GM12874 (cell line): ENCODE results near the gene ENKD1.

Source experiments
- TF ChIP-seq, protein P1 (sequence below): IDR thresholded peaks from 2 replicates; pipeline ENCODE4 v1.5.1; 2011; ENCODE audit warnings: low read depth, mild to moderate bottlenecking, control low read depth, low read length, moderate library complexity; ENCODE audit not compliant: insufficient read depth

The ENKD1 gene

DNA sequence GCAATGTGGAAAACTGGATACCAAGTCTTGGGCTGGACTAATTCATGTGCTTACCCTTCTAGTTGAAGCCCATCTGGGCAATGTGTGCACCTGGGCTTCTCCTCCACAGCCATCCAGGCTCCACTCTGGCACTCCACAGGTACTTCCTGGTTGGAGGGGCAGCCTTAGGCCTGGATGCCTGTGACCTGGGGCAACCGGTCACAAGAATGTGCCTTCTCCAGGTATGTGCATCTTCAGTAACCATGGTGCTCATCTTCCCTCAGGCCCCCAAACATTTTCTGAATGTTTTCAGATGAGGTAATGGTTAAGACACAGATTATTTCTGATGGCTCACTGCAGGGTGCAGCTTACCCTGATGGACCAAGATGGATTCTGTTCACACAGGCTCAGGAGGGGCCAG, 11.2 kb upstream of the ENKD1 start:
- TF ChIP-seq, protein P1, sequence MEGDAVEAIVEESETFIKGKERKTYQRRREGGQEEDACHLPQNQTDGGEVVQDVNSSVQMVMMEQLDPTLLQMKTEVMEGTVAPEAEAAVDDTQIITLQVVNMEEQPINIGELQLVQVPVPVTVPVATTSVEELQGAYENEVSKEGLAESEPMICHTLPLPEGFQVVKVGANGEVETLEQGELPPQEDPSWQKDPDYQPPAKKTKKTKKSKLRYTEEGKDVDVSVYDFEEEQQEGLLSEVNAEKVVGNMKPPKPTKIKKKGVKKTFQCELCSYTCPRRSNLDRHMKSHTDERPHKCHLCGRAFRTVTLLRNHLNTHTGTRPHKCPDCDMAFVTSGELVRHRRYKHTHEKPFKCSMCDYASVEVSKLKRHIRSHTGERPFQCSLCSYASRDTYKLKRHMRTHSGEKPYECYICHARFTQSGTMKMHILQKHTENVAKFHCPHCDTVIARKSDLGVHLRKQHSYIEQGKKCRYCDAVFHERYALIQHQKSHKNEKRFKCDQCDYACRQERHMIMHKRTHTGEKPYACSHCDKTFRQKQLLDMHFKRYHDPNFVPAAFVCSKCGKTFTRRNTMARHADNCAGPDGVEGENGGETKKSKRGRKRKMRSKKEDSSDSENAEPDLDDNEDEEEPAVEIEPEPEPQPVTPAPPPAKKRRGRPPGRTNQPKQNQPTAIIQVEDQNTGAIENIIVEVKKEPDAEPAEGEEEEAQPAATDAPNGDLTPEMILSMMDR, result no peak

DNA sequence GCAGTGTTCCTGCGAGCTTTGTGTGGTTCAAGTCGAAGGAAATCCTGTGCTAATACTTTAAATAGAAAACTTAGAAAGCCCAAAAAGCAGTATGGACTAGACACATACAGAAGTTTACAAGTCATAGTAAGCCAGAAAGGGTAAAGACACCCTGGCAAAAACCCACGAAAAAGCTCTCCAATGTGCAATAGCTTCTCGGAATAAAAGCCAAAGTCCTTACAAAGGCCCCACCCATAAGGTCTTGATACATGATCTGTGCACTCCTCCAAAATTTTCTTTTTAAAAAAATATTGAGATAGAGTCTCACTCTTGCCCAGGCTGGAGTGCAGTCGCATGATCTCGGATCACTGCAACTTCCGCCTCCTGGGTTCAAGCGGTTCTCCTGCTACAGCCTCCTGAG, 10.4 kb upstream of the ENKD1 start:
- TF ChIP-seq, protein P1, result no peak

DNA sequence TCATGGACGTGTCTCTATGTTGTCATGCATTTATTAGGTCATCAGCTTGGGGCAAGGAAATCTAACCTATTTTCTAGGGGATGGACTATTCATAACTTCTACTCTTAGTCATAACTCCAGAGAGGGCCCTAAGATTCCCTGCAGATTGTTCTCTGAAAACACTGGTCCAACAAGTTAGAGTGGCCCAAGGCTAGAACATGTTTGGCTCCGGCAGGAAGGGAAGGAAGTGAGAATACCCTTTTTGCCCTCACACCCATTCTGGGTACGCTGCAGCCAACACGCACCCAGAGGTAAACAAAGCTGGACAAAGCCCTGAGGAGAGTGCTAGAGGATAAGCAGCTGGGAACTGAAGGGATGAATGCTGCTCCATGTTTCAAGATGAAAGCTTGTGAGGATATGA, 10.0 kb upstream of the ENKD1 start:
- TF ChIP-seq, protein P1, result no peak

DNA sequence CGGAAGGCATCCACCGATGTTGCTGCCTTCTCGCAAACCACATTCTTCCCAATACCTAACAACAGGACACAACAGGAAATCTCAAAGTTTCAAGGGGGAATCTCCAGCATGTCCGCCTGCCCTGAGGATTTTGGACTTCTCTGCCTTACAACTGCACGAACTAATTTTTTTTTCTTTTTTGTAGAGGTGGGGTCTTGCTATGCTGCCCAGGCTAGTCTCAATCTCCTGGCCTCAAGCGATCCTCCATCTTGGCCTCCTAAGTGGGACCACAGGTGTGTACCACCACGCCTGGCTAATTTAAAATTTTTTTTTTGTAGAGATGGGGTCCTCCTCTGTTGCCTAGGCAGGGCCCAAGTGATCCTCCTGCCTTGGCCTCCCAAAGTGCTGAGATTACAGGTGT, 9.4 kb upstream of the ENKD1 start:
- TF ChIP-seq, protein P1, result no peak

DNA sequence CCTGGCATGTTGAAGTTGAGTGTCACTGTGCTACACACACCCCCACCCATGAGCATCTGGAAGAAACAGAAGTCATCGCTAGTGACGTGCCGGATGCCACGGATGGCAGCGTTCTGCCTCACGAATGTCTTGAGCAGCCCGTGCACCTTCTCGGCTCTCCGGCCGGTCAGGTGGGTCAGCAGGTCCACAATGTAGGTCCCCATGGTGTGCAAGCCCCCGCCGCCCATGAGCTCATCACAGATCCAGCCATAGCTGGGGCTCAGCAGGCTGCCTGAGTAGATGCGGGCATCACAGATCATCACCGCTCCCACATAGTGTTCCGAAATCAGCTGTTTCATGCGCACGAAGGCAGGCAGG, 9.0 kb upstream of the ENKD1 start:
- TF ChIP-seq, protein P1, result no peak

DNA sequence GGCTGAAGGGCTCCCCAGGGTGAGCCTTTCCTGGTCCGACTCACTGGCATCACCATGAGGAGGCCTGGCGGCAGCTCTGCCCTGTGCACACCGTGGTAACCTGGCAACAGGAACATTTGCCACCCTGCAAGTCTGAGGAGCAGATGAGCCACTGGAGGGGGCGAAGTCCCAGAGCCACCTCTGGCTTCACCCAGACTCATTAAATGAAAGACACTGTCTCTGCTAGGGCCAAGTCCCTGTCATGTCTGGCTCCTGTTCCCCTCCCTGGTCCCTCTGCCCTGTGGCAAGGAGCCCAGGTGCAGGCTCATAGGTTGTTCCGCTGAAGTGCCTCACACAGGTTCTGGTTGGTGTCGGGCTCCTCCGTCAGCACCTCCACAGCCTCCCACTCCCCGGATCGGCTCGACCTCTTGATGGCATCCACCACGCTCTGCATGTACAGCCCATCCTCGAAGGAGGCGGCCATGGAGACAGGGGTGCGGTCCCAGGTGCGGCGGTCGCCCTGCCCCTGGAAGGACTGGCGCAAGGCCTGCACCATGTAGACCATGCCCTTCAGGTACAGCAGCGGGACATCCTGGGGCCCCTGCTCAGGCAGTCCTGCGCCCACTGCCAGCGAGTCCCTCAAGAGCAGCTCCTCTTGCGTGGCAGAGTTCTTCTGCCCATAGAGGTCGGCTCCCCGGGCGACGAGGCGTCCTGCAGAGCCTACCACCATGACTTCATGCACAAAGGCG, 8.5 kb upstream of the ENKD1 start:
- TF ChIP-seq, protein P1, result no peak

DNA sequence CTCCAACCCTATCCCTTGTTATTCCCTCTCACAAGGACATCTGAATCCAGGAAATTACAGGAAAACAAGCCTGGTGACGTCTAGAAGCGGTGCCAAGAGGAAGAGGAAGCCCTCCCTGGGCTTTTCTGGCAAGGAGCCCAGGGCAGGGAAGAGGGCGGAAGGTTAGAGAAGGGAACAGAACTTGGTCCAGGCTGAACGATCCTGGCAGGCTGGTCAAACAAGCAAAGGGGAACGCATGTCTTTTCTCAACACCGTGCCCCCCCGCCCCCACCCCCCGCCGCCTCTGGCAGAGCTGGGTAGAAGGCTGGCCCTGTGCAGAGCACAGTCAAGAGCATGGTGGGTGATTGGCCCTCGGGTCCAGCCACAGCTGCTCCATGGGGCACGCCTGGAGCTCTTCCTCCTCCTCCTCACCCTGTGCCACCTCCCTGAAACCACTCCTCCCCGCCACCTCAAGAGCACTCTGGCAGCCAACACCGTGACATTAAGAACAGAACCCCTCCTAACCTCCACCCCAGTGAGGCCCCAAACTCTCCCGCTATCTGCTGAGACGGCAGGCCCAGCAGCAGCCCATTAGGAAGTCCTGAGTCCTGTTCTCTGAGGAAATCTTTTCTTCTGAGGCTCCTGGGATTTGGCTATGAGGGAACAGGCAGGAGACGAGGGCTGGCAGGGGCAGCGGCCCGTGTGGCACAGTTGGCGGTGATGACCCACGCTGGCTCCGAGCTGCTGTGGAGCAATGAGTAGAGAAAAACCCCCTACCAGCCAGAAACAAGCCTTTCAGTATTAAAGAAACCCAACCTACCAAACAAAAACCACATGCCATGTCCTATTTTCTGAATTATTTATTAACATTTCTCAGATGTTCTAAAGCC, 7.4 kb upstream of the ENKD1 start:
- TF ChIP-seq, protein P1, result no peak
